Stimulated activated CD8-positive, alpha-beta memory T cell treated with anti-CD3 and anti-CD28 coated beads, Interleukin-15, amount 100 ng/mL, for 1 hour (primary cell): ENCODE measurements around the gene SLC30A7.

Source experiments
- DNase-seq: peaks from one replicate; pipeline ENCODE4 v3.0.0-alpha.2; 2020; ENCODE audit warnings: low read depth

SLC30A7 gene

DNA sequence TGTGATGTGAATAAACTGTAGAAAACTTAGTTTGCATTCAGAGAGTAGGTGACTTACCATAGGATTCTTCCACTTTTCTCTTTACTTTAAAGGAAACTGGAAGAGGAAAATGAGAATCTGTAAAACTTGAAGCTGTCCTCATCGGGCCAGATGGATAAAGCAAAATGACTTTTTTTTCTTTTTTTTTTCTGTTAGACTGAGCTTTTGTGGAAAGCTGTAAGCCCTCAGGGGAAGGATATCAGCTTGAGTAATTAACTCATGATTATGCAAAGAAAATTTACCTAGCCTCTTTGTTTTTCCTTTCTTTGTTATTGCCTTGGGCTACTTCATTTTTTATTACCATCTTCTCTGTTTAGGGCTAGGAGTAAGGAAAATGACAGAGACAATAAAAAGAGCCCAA lies 76.3 kb downstream of the SLC30A7 start:
- no peak for DNase-seq

DNA sequence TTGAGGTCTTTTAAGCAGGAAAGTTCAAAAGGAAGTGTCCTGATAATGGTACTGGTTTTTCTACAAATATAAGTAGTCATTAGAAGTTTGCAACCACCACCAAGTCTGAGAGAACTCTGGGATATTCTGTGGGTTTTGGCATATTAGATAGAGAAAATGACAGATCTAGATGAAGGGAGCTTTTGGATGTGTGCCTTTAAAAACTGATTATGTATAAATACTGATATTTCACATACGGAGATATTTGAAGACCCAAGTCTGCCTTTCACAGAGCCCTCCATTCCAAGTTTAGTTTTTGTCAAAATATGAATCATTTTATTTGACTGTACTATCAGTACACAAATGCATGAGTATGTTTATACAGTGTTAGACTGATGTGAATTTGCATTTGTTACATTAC lies 81.0 kb downstream of the SLC30A7 start:
- DNase-seq, result no peak

DNA sequence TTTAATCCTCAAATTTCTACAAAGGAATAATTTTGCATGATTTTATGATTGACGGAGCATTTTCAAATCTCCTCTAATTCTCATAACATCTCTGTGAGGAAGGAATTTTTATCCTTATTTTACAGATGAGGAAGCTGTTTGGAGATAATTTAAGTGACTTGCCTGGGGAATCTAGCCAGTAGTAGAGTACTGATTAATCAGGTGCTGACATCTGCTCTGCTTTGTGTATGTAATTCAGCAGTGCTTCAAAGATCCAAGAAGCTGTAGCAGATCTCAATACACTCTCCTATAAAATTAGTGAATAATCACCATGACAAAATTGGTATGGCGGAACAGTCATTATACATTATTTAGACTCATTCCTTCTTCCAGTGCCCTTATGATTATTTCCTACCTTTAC lies 83.7 kb downstream of the SLC30A7 start:
- no peak for DNase-seq

DNA sequence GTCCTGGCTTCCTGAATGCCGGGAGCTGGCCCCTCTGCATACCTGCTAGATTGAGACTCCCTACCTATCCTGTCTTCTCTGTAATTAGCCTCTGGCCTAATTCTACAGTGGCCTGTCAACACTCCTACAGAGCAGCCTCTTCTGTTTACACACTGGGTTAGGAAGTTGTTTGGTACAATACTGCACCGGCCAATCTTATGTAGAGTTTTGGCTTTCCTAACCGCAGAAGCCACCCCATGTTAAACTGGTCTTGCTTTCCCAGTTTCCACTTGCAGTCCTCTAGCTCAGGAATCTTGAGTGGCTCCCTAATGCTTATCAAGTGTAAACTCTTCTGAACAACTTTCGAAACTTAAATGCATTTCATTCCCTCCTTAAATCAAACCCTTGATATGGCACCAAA lies 86.9 kb downstream of the SLC30A7 start:
- DNase-seq, result no peak

DNA sequence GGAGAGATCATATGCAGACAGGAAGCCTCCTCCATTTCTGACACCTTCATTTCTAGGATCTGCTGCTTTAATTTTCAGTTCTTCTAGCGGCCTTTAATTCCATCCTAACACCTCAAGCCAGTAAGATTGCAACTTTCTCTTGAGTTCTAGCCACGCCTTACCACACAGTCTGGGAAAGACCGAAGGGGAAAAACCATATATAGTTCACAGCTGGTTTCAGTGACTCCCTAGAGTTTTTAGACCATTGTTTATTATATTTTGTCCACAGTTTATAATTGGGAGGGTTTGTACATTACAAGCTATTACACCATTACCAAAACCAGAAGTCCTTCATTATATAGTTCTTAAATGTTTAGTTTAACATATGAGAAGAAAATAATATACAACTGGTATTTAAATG lies 92.2 kb downstream of the SLC30A7 start:
- no peak for DNase-seq

DNA sequence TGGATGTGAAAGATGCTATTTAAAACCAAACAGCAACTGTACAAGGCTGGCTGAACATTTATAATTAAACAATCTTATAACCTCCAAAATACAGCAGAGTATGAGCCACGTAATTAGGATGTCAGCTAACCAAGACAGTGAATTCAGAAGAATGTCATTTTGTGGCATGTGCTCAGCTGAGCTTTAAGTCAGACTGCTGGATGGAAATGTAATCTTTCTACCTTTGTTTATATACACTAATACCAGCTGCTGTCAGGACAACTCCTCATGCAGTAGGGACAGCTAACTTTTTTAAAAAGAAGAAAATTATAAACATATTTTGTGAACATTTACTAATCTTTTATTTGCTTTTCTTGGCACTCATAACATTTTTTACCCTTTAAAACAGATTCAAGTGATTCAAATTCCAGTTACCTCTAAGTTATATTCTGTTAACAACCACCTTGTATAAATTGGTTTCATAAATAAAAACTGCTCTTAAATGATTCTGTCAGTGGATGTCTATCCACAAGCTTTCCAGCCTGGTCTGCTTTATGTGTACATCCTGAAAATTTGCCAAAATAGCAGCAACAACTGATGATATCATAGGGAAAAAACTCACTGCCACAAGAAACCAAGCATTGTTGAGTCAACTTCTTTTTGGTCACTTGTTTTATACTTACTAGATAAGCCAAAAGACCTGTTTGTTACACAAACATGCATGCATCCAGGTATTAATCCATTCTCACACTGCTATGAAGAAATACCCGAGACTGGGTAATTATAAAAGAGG lies 93.6 kb downstream of the SLC30A7 start:
- DNase-seq, result no peak

DNA sequence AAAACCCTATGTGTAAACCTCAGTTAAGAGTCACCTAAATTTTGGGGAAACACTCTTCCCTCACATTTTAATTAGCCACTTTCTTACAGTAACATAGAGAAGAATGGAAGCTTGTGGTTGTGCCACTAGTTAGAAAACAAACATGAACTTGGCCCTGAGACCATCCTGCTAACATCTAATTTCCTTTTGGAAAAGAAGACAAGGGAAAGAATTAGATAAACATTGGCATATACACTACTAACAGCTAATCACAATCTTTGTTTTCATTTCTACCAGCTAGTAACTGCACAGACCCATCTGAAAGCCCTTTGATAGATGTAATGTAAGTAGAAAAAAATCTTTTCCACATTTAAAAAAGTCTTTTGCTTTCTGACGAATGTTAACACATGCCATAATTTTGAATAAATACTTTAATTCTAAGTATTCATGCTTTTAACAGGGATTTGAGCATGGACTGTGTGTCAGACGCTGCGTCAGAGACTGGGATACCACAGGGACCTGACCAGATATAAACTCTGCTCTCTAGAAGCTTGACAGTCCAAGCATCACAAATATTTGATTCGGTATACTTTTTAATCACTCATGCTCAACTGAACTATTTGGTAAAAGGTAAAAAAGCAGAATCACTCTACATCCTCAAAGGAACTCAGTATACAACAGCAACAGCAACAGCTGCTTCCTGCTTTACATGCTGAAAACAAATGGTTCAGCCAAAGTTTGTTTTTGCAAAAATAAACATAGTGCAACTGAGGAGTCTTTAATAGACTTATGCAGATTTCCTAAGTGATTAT lies 99.5 kb downstream of the SLC30A7 start:
- DNase-seq, result no peak

DNA sequence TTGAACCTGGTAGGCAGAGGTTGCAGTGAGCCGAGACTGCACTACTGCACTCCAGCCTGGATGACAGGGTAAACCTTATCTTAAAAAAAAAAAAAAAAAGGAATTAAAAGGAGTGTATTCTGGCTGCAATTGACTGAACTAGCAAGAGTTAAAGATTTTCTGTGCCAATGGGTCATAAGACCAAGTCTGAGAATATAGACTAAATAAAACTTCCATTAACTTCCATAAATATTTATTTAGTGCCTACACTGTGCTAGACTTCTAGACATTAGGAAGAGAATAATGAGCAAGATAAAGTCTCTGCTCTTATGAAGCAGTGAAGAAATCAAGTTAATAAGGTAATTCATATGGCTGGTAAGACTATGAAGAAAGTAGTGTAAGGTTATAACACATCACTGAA lies 102.5 kb downstream of the SLC30A7 start:
- DNase-seq, result no peak

DNA sequence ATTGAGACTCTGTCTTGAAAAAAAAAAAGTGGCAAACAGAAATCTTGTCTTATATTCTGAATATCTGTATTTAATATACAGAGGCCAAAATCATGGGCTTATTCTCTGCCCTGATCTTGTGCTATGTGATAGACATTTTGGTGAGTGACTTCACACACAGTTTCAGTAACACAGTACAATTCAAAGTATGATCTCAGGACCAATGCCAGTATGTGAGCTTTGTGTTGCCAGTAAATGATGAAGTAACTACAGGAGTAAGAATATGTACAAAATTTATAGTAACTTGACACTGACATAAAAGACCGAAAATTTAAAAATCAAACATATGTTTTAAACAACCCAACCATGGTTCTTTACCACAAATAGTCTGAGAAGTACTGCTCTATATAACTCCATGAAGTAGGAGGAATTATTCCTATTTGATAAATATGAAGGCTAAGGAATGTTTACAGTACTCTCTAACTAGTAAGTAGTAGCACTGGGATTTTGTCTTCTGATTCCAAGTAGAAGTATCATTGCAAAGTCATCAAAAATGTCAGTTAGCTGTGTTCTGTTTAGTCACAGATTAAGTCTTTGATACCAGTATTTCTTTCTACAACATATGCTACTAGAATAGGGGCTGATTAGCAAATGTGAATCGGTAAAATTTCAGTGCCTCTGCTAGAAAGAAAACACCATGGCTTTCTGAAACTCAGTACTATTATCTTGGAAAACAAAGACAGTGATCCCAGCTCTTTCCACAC lies 104.4 kb downstream of the SLC30A7 start:
- no peak for DNase-seq

DNA sequence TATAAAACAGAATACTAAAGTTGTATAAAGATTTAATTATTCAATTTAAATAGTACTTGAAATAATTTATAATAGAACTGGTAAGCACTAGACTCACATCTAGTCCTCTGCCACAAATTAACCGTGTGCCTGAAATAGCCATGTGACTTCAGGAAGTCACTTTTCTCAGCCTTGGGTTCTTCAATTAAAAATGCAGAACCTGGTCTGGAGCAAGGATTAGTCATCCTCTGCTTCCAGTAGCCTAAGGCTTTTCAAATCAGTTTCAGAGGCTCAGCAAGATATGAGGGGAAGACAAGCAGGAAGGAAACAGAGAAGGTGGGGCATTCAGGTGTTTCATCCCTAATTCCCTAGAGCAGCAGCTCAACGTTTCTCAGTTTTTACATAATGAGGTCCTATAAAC lies 106.7 kb downstream of the SLC30A7 start:
- DNase-seq, result no peak

DNA sequence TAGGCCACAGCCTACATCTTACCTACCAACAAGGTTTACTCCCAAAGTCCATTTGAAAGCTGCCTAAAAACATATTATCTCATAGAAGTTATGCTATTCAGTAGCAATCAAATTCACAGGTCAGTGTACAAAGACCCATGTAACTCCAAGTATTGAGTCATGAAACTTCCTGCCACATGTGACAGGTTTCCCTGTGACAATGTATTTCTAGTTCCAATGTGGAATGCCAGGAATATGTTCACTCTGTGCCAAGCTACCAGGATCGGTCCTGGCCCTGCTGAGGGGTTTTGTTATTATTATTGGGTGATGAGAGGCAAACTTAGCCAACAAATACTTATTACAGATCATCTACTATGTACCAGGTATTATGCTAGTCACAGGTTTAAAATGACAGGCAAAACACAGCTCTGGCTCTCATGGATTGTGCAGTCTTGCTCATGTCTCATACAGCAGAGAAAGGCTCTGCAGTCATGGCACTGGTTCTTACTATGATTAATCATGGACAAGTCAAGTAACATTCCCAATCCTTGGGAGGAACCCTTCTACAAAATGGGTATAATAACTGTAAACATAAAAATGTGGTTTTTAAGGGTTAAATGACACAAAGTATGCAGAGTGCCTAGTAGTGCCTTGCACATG lies 107.2 kb downstream of the SLC30A7 start:
- DNase-seq, result no peak

DNA sequence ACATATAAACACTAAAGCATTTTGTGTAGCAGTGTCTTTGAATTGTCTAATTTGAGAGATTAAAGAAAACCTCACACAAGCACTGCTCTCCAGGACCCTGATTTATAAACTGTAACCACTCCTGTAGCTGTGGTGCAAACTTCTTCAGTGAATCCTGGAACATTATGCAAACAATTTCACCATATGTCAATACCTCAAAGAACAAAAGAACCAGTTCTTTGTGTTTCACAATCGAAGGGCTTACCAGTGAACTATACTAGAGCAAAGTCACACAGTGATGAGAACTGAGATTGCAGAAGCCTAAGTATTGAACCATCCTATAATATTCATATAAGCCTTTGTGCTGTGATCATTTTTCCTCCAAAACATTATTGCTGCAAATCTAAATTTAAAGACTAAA lies 108.2 kb downstream of the SLC30A7 start:
- no peak for DNase-seq

DNA sequence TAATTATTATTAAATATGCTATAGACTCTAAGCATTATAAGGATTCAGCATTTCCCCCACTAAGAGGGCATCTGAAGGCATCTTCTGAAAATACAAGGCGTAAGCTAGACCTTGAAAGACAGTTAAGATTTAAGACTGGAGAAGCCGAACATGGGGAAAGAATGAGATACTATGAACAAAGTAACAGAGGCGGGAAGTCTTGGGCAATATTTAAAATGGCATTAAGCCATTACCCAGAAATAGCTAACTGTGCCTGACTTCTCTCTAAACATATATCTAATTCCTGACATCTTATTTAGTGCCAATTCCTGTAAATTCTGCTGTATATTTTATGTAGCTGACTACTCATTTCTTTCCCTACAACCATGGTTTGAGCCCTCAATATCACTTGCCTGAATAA lies 108.8 kb downstream of the SLC30A7 start:
- no peak for DNase-seq

DNA sequence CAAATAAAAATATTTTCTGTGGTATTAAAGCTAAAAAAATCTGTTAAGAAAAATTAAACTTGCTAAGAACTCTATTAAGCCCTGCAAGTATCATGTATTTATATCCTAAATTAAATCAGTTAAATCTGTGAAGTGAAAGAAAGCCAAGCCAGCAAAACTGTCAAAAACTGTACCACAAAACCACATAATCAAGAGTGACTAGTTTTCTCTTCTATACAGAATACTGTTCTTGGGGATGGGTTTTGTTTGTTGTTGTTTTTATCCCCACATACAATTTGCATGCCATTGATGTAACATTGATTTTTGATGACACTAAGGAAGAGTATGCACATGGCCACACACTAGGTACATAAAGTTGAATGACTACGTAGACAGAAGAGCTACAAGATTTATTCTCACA lies 109.3 kb downstream of the SLC30A7 start:
- no peak for DNase-seq

DNA sequence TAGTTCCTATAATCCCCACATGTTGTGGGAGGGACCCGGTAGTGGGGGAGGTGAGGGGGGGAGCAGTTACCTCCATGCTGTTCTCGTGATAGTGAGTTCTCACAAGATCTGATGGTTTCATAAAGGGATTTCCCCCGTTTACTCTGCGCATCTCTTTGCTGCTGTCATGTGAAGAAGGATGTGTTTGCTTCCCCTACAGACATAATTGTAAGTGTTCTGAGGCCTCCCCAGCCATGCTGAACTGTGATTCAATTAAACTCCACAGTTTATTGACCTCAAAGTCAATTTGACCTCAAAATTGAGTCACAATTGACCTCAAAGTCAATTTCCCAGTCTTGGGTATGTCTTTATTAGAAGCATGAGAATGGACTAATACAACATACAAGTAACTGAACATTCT lies 110.0 kb downstream of the SLC30A7 start:
- DNase-seq, result no peak

DNA sequence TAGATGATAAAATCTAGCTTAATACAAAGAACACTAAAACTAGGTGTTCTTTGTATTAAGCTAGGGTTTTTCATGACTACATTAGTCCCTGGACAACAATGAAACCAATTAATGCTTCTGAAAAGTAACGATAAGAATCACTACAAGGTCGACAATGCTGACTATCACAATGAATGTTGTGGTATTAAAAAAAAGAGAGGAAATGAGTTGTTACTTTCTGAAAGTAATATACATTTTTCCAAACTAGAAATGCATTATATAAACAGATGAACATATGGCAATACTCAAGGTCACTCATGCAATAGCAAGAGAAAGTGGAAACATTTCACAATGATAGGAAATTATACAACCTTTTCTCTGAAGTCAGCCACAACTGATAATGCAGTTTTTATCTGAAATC lies 110.7 kb downstream of the SLC30A7 start:
- no peak for DNase-seq

DNA sequence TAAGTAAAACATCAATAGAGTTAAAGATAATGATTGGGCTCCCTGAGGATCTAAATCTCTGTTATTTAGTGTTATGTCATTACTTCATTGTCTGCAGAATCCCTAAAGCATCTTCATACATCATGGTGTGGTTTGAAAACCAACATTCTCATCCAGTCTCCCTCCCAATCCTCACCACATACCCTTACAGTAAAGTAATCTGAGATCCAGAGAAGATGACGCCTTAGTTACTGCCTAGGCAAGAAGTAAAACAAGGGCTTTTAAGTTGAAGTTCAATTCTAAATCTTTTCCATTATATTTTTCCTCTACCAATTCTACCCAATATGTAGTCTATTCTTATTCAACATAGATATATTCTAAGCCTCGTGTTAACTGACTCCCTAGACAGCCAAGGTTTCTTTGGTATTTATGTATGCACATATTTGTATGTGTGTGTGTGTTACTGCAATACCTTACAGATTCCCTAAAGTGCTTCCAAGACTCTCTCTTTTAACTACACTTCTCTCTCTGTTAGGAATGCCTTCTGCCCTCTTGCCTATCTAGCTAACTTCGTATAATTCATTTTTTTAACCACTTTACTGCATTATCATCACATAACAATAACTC lies 112.4 kb downstream of the SLC30A7 start:
- DNase-seq, result no peak

DNA sequence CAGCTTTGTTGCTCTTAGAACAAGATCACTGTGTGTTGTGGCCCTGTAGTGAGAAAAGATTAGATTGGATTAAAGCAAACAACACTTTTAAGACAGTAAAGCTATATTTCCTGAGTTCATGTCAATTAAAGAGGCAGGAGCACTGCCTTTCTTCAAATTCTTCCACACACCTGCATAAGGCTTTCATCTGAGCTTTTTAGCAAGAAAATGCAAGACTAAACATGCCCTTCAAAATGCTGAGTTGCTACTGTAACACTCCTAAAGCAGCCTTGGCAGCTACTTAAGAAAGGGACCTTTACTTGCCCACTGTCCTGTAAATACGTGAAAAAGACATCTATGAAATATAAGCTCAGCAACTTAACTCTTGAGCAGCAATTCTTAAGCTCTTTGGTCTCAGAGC lies 117.9 kb downstream of the SLC30A7 start:
- no peak for DNase-seq

DNA sequence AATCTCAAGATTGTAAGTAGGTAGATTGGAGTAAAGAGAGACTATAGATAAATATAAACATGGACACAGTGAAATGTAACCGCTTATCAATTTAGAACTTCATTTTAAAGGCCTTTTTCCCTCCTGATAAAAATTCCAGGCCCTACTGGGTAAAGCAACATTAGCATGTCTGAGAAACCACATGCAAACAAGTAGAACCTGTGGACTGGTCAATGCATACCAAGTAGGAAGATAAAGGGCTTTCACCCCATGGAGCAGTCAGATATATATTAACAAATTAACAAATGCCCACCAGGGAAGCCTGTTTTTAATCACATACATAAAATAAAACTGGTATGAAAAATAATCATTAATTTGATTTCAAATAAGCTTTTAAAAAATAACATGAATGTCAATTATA lies 121.6 kb downstream of the SLC30A7 start:
- no peak for DNase-seq

DNA sequence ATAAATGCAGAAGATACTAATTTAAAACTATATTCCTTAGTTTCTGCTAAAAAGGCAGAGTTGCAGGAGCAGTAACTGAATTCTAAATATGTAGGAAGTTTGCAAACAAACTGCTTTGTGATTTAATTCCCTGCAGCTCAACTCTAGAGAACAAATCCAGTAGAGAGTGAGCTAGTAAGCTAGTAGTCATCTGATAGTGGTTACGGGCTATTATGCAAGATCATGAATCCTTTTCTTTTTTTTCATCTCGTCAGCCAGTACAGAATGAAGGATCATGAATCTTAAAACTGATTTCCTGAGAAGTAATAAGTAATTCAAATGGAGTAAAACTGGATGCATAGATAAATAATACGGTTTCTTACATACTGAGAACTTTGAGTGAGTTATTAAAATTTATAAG lies 126.4 kb downstream of the SLC30A7 start:
- DNase-seq, result no peak

DNA sequence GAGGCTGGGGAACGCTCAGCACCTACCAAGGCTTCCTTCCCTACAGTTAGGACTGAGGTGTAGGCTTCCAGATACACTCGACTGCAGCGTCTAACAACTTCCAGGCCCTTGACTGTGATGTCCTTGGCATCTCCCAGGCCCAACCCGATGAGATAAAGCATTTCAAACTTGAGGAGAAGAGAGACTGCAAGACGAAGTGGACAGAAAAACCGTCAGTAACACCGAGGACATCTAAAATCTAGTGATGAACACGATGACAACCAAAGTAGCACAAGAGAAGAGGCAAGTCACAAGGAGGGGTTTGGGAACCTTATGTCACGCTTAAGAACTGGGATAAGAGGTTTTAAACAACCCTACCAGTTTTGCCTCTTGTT lies 129.4 kb downstream of the SLC30A7 start:
- no peak for DNase-seq
